OCI-LY1 (cell line): ENCODE results near the gene ZNF653.

Experiments used
- H2AFZ ChIP-seq: fragments of 200-600 bp; sonication (generic), shearing (Covaris generic); 2 replicates; pipeline ENCODE4 v1.6.0; 2014; ENCODE audit warnings: antibody characterized with exemption, mild to moderate bottlenecking, low read length
- H3F3A ChIP-seq: fragments of 200-600 bp; sonication (generic), shearing (Covaris generic); 2 replicates; pipeline ENCODE4 v1.6.0; 2014; ENCODE audit warnings: mild to moderate bottlenecking, antibody characterized with exemption, low read length, moderate library complexity; ENCODE audit not compliant: insufficient read depth
- H3K27ac ChIP-seq: fragments of 200-600 bp; sonication (generic); 2 replicates; pipeline ENCODE4 v1.5.1; 2014; ENCODE audit warnings: low read length, mixed run types, mild to moderate bottlenecking, low read depth; ENCODE audit not compliant: poor library complexity, severe bottlenecking
- H3K27me3 ChIP-seq: fragments of 200-600 bp; sonication (generic); 2 replicates; pipeline ENCODE4 v1.6.0; 2014; ENCODE audit warnings: antibody characterized with exemption, mild to moderate bottlenecking, low read length, moderate library complexity; ENCODE audit not compliant: insufficient read depth
- H3K36me3 ChIP-seq: fragments of 200-600 bp; sonication (generic); 2 replicates; pipeline ENCODE4 v1.6.1; 2014; ENCODE audit warnings: mild to moderate bottlenecking, antibody characterized with exemption, low read length, moderate library complexity, mixed read lengths; ENCODE audit not compliant: insufficient read depth
- H3K4me1 ChIP-seq: fragments of 200-600 bp; sonication (generic); 2 replicates; pipeline ENCODE4 v1.5.1; 2014; ENCODE audit warnings: mild to moderate bottlenecking, low read length, moderate library complexity; ENCODE audit not compliant: insufficient read depth, severe bottlenecking
- H3K4me2 ChIP-seq: fragments of 200-600 bp; sonication (generic), shearing (Covaris generic); 2 replicates; pipeline ENCODE4 v1.6.1; 2014; ENCODE audit warnings: low read length
- H3K4me3 ChIP-seq: fragments of 200-600 bp; sonication (generic); 2 replicates; pipeline ENCODE4 v1.5.1; 2014; ENCODE audit warnings: low read length, low read depth, mild to moderate bottlenecking, mixed read lengths; ENCODE audit not compliant: poor library complexity, severe bottlenecking
- H3K79me2 ChIP-seq: fragments of 200-600 bp; shearing (Covaris generic); 2 replicates; pipeline ENCODE4 v1.6.1; 2016; ENCODE audit warnings: mixed run types, low read length, mixed read lengths; ENCODE audit not compliant: insufficient read depth
- H3K9ac ChIP-seq: fragments of 200-600 bp; sonication (generic), shearing (Covaris generic); 2 replicates; pipeline ENCODE4 v1.6.1; 2014; ENCODE audit warnings: mild to moderate bottlenecking, low read length, mixed read lengths
- H3K9me2 ChIP-seq: fragments of 200-600 bp; sonication (generic), shearing (Covaris generic); 2 replicates; pipeline ENCODE4 v1.6.1; 2014; ENCODE audit warnings: low read depth, mild to moderate bottlenecking, low read length, mixed read lengths
- H3K9me3 ChIP-seq: fragments of 200-600 bp; shearing (Covaris generic); 2 replicates; pipeline ENCODE4 v1.6.1; 2014; ENCODE audit warnings: low read length, mixed read lengths
- H4K20me1 ChIP-seq: fragments of 200-600 bp; sonication (generic), shearing (Covaris generic); 2 replicates; pipeline ENCODE4 v1.6.0; 2016; ENCODE audit warnings: mild to moderate bottlenecking, low read length; ENCODE audit not compliant: insufficient read depth
- CTCF ChIP-seq: fragments of 200-600 bp; sonication (generic), shearing (Covaris generic); IDR thresholded peaks from 2 replicates; pipeline ENCODE4 v1.5.1; 2017; ENCODE audit warnings: mild to moderate bottlenecking, antibody characterized with exemption, low read length, moderate library complexity, mixed read lengths
- EZH2 ChIP-seq: fragments of 200-600 bp; sonication (generic), shearing (Covaris generic); IDR thresholded peaks from 2 replicates; pipeline ENCODE4 v1.8.0; 2017; ENCODE audit warnings: borderline replicate concordance, mixed run types, mild to moderate bottlenecking, antibody characterized with exemption, low read length, moderate library complexity, mixed read lengths

The ZNF653 gene

DNA sequence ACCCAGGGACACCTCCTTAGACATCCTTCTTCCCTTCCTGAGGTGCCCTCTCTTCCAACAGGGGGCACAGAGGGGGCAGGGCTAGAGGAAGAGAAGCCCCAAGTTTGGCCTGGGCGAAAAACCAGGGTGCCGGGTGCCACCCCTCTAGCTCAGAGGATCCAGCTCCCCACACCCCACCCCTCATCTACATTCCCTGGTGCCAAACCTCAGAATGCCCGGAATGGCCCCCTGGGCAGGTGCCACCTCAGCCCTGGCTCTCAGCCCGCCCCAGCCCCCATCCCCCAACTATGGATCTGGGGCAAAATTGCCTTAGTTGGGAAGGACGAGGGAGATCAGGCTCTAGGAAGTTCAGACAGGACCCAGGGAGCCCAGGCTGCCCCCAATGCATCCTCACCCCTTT lies 35.0 kb upstream of the ZNF653 start:
- no peak overlapping the region for H3K9ac ChIP-seq
- no peaks in the 10 kb centered on the region for H3K36me3 ChIP-seq
- H3K4me3 ChIP-seq, result no peak overlapping the region
- H2AFZ ChIP-seq, result no peak overlapping the region
- H3K27me3 ChIP-seq, result peaks cover 4% of the 10 kb centered on the region; the same call in 1 of the 2 replicates
- peaks cover 3% of the 10 kb centered on the region for H3K4me1 ChIP-seq
- no peaks in the 10 kb centered on the region for H4K20me1 ChIP-seq
- H3K4me2 ChIP-seq, result no peak overlapping the region
- H3K27ac ChIP-seq, result no peak overlapping the region
- no peaks in the 10 kb centered on the region for H3K79me2 ChIP-seq
- no peaks in the 10 kb centered on the region for H3K9me3 ChIP-seq
- no peaks in the 10 kb centered on the region for H3F3A ChIP-seq
- no peaks in the 10 kb centered on the region for H3K9me2 ChIP-seq
- TF ChIP-seq CTCF, result no peak
- TF ChIP-seq EZH2, result no peak

DNA sequence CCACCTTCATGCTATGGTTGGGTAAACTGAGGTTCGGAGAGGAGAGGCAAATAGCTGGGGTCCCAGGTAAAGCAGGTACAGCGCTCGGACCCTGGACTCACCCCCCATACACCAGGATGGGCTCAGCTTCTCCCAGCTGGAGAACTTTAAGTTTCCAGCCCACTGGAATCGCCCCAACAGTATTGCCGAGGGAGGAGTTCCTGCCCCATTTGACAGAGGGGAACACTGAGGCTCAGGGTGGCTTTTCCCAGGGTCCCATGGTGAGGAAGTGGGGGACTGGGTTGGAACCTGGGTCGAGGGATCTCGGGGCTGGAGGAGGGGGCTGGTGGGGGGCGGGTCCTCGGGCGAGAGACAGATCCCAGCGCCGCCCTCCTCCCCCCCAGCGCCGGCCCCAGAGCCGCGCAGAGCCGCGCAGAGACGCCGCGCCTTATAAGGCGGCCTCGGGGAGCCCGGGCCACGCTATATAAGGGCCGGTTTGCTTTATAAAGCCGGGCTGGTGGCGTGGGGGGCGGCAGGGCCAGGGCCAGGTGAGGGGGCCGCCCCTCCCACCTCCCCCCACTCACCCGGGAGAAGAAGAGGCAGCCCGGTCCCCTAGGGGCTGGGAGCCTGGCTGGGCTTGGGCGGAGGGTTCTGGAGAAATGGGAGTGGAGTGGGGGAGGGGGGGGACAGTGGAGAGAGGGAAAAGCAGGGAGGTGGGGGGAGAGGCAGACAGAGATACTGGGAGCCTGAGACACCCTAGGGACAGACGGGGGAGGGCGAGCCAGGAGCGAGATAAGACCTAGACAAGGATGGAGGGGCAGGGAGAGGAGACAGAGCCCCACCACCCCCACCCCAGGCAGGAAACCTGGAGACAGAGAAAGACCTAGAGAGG lies 34.1 kb upstream of the ZNF653 start:
- H3K4me1 ChIP-seq, result peaks cover 7% of the 10 kb centered on the region
- H3K79me2 ChIP-seq, result no peaks in the 10 kb centered on the region
- no peak overlapping the region for H3K9ac ChIP-seq
- H2AFZ ChIP-seq, result no peak overlapping the region
- H3K27me3 ChIP-seq, result peaks cover 4% of the 10 kb centered on the region; the same call in 1 of the 2 replicates
- no peaks in the 10 kb centered on the region for H3K9me3 ChIP-seq
- H4K20me1 ChIP-seq, result no peaks in the 10 kb centered on the region
- H3K36me3 ChIP-seq, result no peaks in the 10 kb centered on the region
- H3K9me2 ChIP-seq, result no peaks in the 10 kb centered on the region
- H3K4me2 ChIP-seq, result no peak overlapping the region
- H3K4me3 ChIP-seq, result no peak overlapping the region
- no peak for TF ChIP-seq EZH2
- no peaks in the 10 kb centered on the region for H3F3A ChIP-seq
- H3K27ac ChIP-seq, result no peak overlapping the region

GRCh38 chr19:11538232-11539036 lies 32.8 kb upstream of the ZNF653 start, which contains the start of gene CNN1:
Gene CNN1, plus strand, starts transcription at chr19:11538851. Its CDS starts 77 bp downstream, at chr19:11538928.
- TF ChIP-seq CTCF (no peak), EZH2 (no peak)
- Histone ChIP-seq H3K4me1 (peaks cover 7% of the 10 kb centered on the region), H3K9ac (no peak within 1 kb of the TSS), H3K36me3 (no peaks in the 10 kb centered on the region), H3K27me3 (peaks cover 4% of the 10 kb centered on the region; the same call in 1 of the 2 replicates), H2AFZ (no peak within 1 kb of the TSS), H3K4me2 (no peak within 1 kb of the TSS), H3K9me3 (no peaks in the 10 kb centered on the region), H3K27ac (no peak within 1 kb of the TSS), H3K4me3 (no peak within 1 kb of the TSS), H3F3A (no peaks in the 10 kb centered on the region), H3K9me2 (no peaks in the 10 kb centered on the region), H4K20me1 (no peaks in the 10 kb centered on the region), H3K79me2 (no peaks in the 10 kb centered on the region)
